GM18526 (cell line): ENCODE data around the gene CNGB1.

Source experiments
- POLR2A ChIP-seq: IDR thresholded peaks from 3 replicates; pipeline ENCODE4 v1.6.1; 2011; ENCODE audit not compliant: insufficient read length; ENCODE audit errors: extremely low read depth

CNGB1 gene

GRCh38 chr16:57893559-57894389 is 77.2 kb downstream of the CNGB1 start:
- no peak for TF ChIP-seq POLR2A

GRCh38 chr16:57893217-57893558 is 77.7 kb downstream of the CNGB1 start:
- no peak for TF ChIP-seq POLR2A

DNA sequence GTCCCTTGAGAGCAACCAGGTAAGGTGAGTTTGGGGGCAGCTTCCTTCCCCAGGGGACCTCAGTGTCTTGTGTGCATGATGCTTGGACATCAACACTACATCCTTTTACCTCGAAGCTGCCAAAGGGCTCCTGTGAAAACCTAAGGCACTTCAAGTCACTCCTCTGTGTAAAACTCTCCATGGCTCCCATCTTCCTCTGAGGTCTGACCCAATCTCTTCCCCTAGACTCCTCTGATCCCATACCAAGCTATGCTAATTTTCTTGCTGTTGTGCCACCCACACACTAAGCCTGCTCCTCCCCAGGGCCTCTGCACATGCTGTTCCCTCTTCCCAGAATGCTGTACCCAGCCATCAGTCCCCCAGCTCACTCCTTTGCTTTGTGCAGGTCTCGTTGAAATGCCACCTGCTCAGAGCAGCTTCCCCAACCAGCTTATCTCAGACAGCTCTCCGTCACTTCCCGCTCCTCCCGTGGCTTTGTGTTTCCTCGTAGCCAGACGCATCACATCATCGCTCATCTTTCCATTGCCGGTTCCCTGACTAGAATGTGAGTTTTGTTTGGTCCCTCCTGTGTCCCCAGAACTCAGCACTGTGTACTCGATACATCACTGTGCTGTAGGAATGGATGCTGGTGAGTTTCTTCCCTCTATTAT is 78.4 kb downstream of the CNGB1 start:
- TF ChIP-seq POLR2A = no peak

DNA sequence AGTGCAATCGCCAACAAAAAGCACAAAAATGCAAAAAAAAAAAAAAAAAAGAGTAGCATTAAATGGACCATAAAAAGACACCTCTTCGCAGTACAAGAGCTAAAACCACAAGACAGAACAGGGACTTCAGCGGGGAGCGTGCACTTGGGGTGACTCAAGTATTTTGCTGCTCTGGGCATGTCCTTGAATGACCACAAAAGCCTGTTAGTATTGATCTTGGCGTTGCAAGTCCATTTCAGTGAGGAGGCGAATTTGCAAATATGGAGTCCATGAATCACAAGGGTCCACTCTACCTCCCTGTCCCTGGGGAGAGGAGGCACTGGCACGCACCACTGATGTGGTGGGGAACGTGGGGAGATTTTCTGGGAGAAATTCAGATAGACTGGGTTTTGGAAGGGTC is 78.9 kb downstream of the CNGB1 start:
- no peak for TF ChIP-seq POLR2A

GRCh38 chr16:57890752-57891111 is 80.2 kb downstream of the CNGB1 start:
- no peak for TF ChIP-seq POLR2A

DNA sequence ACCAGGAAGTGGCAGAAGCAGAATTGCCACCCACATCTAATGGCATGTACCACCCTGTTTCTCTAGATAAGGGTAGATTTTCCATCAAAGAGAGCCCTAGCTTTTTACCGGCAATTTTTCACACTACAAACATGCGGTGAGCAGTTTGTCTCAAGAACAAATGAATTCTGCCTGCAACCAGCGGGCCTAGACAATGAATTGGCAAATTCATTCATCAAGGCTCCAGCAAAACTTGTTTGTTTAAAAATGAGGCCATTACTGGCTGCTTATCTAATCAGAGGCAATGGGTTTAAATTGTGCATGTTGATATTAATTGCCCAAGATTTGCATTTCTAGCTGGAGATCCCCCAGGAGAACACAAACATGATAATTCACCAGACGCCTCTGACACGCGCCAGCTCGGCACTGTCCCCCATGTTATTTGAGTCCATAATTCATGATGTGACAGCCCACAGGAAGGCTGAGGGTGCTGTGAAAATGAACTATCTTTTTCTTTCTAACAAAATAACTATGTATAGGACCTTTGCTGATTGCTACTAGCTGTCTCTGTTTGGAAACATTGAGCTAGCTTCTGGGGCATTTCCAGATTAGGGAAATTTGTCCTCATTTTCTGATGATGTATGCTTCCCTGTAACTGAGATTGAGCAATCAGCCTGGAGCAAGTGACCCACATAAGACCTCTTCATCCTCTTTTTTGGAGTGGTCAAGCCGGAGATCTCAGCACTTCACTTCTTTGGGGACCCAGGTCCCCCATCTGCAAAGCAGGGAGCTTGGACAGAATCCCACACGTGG is 80.8 kb downstream of the CNGB1 start:
- no peak for TF ChIP-seq POLR2A

DNA sequence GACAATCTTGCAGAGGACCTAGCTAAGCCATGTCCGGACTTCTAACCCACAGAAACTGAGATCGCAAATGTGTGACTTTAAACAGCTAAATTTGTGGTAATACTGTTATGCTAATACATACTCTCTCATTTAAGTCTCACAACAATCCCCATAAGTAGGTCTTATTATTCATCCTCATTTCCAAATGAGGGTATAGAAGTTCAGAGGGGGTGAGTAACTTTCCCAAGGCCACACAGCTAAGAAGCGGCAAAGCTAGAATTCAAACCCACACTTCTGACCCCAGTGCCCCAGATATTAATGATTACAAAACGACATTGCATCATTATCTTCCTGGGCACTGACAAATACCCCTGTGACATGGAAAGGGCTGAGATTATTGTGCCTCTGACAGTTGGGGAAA is 81.4 kb downstream of the CNGB1 start:
- no peak for TF ChIP-seq POLR2A

- no peak for TF ChIP-seq POLR2A
These were observed 81.8 kb downstream of the CNGB1 start for GRCh38 chr16:57889111-57889510.

DNA sequence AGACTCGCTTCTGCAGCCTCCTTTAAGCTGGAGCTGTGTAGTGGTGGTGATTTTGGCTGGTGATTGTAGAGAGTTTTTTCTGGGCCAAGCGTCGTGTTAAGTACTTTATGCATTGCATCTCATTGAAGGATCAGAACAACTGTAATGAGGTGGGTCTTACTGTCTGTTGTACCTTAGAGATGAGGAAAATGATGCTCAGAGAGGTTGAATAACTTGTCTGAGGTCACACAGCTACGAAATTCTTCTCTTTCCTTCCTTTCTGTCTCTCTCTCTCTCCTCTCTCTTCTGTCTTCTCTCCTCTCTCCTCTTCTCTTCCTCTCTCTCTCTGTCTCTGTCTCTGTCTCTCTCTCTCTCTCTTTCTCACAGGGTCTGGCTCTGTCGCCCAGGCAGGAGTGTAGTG is 82.8 kb downstream of the CNGB1 start:
- no peak for TF ChIP-seq POLR2A

GRCh38 chr16:57887711-57888110 is 83.2 kb downstream of the CNGB1 start:
- no peak for TF ChIP-seq POLR2A

- no peak for TF ChIP-seq POLR2A
These were observed 84.5 kb downstream of the CNGB1 start for GRCh38 chr16:57886427-57886826.

DNA sequence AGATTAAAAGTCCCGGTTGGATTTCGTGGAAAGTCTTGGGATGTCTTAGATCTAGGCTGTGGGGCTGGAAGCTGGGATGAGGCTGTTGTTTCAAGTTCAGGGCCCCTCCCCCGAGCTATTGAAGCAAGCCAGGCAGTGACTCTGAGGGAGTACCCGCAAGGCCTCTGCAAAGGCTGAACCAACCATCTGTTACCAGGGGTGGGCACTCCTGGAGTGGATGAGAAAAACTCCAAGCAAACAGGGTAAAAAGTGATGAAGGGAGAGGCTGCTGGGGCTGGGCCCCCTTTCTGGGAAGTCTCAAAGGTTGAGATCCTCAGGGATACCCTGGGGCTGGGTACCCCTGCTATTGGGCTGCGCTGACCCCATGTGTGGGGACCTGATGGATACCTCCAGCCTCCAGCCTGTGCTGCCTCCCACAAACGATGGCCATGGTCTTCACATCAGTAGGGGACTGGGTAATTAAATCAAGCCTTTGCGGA is 86.2 kb downstream of the CNGB1 start:
- TF ChIP-seq POLR2A = no peak

- TF ChIP-seq POLR2A = no peak
These were observed 86.8 kb downstream of the CNGB1 start for GRCh38 chr16:57883953-57884654.

- TF ChIP-seq POLR2A = no peak
These were observed 87.4 kb downstream of the CNGB1 start for GRCh38 chr16:57883480-57883879.

GRCh38 chr16:57882792-57883191 is 88.1 kb downstream of the CNGB1 start:
- no peak for TF ChIP-seq POLR2A

DNA sequence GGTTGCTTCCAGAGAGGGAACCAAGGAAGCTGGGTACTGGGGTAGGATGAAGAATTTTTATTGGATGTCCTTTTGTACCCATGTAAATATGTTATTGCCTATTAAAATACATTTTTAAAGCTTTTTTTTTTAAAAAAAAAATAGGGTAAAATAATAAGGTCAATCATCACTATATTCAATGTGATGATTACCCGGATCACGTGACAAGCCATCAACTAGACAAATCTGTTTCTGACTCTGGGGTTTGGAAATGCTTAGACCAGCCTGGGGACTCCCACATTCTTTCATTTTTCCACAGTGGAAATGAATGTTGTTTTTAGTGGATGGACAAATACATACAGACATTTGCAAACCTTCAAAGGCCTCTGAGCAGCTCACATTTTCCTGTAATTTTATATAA is 88.7 kb downstream of the CNGB1 start:
- no peak for TF ChIP-seq POLR2A

- no peak for TF ChIP-seq POLR2A
These were observed 92.3 kb downstream of the CNGB1 start for GRCh38 chr16:57878586-57878985.
